AG10803 (cell line): ENCODE measurements around the gene CHCHD3.

Source experiments
- DNase-seq: peaks from one replicate; pipeline ENCODE4 v3.0.0; 2010; ENCODE audit warnings: low read depth
- H3K4me3 ChIP-seq: 2 replicates; pipeline ENCODE4 v1.5.1; 2011; ENCODE audit warnings: mild to moderate bottlenecking, low read length, control low read depth
- TF ChIP-seq, protein P1 (sequence below): conservative IDR thresholded peaks from 2 replicates; pipeline ENCODE4 v1.5.1; 2011; ENCODE audit warnings: mild to moderate bottlenecking, low read length, control low read depth, inconsistent platforms

Gene CHCHD3

DNA sequence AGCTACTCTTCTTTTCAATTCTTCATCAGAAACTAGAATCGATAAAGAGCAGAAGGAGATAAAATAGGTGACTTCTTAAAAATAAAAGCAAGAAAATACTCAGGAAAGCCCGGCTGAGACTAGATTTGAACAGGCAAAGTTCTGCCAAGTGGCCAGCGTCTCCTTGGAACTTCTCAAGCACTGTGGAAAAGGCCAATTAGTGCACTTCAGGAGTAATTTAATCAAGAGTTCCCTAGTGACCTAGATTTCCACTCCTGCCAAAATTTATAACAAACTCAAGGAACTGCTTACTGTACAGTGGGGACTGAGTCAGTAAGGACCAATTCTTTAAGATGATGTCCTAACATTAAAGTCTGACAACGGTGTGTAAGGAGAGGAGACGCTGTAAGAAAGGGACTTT lies 57.3 kb downstream of the CHCHD3 start:
- TF ChIP-seq, protein P1, sequence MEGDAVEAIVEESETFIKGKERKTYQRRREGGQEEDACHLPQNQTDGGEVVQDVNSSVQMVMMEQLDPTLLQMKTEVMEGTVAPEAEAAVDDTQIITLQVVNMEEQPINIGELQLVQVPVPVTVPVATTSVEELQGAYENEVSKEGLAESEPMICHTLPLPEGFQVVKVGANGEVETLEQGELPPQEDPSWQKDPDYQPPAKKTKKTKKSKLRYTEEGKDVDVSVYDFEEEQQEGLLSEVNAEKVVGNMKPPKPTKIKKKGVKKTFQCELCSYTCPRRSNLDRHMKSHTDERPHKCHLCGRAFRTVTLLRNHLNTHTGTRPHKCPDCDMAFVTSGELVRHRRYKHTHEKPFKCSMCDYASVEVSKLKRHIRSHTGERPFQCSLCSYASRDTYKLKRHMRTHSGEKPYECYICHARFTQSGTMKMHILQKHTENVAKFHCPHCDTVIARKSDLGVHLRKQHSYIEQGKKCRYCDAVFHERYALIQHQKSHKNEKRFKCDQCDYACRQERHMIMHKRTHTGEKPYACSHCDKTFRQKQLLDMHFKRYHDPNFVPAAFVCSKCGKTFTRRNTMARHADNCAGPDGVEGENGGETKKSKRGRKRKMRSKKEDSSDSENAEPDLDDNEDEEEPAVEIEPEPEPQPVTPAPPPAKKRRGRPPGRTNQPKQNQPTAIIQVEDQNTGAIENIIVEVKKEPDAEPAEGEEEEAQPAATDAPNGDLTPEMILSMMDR: no peak
- H3K4me3 ChIP-seq: no peak overlapping the region
- DNase-seq: no peak

DNA sequence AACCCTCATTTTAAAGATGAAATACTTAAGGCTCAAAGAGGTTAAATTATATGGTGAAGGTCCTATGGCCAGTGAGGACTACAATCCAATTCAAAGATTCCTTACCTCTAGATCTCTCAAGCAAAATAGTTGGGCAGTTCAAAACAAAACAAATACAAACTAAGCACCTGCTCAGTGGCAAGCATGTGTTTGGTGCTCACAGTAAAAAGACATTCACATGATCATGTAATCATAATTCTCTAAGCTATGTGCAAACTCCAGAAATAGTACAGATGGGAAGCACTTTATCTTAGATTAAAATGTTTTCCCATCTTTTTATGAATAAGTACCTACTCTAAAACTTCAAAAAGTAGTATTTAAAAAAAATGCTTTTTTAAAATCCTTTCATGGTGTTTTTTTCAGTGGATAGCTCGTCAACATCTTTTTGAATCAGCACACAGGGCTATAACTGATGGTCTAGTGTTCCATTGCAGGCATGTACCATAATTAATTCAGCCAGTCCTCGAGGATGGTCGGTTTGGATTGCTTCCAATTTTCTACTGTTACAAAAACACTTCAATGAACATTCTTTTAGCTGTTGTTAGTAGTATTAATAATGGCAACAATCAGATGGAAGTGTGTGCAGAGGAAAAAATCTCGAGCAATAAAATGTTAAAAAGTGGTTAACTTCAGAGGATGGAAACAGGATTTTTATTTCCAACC lies 58.4 kb downstream of the CHCHD3 start:
- peak; percentile 7 for DNase-seq
- TF ChIP-seq, protein P1: no peak
- no peak overlapping the region for H3K4me3 ChIP-seq

DNA sequence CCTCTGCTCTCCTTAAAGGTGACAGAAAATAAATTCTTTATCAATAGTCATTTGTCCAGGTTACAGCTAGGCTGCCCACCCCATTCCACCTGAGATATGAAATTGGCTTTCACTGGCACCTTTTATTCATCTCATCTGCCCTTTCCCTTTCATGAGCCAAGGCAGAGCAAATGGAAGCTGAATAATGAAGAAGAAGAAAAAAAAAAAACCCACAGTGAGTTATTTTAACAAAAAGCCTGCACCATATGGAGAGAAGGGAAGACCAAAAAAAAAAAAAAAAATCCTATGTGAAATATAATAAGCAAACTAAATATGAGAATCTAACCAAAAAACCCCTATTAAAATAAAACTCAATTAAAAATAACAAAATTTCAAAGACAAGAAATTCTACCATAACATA lies 59.2 kb downstream of the CHCHD3 start:
- no peak for DNase-seq
- H3K4me3 ChIP-seq: no peak overlapping the region
- TF ChIP-seq, protein P1: no peak

DNA sequence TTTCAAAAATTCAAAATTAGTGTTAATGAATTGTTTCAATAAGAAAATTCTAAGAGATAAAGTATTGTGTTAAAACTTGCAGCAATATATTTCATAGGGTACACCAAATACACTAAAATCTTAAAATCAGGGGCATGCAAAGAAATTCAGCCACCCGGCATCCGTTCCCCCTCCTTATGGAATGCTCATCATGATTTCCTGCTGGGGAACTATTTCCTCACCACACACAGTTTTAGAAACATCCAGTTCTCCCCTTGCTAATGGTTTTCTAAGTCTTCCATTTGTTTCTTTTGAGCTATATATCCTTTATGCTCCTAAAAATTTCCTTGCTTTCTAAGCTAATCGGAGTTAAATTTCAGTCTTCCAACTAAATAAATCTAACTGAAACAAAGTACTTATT lies 60.7 kb downstream of the CHCHD3 start:
- TF ChIP-seq, protein P1: no peak
- no peak for DNase-seq

DNA sequence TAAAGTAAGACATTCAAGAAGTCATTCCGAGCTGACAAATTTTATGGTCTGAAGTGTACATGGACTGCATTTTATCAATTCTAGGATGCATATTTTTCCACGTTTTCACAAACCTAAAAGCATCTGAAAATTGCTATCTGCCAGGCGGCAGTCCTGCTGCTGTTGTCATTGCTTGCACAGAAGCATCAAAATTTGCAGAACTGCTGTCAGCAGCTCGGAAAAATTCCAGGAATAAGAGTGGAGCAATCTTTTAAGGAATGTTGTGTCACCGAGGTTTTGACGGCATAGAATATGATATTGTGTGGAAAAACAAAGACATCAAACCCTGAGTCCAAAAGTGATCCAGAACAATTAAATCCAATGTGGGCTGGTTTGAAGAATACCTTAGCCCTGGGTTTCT lies 61.4 kb downstream of the CHCHD3 start:
- TF ChIP-seq, protein P1: no peak
- H3K4me3 ChIP-seq: no peak overlapping the region
- DNase-seq: no peak

More for the DNA sequence above, 60.7 kb downstream of the CHCHD3 start:
- H3K4me3 ChIP-seq: no peak overlapping the region

DNA sequence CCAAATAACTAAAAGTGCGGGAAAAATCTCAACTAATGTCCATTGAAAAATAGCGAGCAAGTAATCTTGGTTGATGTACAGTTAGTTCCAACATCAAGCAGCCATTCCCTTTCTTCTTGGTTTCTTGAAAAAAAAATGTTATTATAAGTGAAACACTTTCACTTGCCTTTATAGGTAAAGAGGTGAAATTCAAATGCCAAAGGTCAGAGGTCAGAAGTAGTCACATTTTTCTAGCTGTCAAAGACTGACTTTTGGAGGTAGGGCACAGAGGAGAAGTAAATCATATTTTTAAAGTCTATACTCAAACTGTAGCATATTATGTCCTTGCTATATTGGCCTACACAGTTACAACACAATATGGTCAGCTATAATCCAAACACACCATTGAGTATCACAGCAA lies 62.3 kb downstream of the CHCHD3 start:
- H3K4me3 ChIP-seq: no peak overlapping the region
- TF ChIP-seq, protein P1: no peak
- DNase-seq: no peak

DNA sequence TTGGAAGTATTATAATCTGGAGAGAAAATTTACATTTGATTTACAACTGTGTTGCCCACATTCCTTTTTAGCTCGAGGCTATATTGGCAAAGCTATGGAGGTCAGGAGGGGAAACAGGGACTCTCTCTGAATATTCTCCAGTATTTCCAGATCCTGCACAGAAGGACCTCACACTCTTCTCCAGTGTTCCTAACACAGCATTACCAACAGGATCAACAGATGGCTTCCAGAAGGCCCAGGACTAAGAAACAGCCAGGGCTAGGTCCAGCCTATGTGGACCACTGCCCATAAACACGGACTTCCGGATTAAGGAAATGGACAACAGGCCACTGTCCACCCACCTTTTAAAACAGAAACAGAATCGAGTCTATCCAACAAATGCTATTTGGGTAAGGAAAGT lies 65.3 kb downstream of the CHCHD3 start:
- DNase-seq: peak; percentile 4
- TF ChIP-seq, protein P1: no peak
- no peak overlapping the region for H3K4me3 ChIP-seq
